Hematopoietic multipotent progenitor cell treated with erythropoietin and hydrocortisone succinate and interleukin-3 and kit ligand, for 15 days (in vitro differentiated cells): Measurements from ENCODE around the gene SLC25A1.

Source experiments
- DNase-seq: peaks from one replicate; pipeline ENCODE4 v3.0.0-alpha.2; 2015; ENCODE audit warnings: low spot score

The SLC25A1 gene

GRCh38 chr22:19178657-19179496 lies at the start of gene SLC25A1:
Gene SLC25A1 (minus strand): TSS chr22:19178736. CDS start chr22:19178673, 63 bp downstream.
- peak; percentile 89 for DNase-seq

GRCh38 chr22:19228179-19228578 lies 49.6 kb upstream of the SLC25A1 start:
- DNase-seq = no peak

DNA sequence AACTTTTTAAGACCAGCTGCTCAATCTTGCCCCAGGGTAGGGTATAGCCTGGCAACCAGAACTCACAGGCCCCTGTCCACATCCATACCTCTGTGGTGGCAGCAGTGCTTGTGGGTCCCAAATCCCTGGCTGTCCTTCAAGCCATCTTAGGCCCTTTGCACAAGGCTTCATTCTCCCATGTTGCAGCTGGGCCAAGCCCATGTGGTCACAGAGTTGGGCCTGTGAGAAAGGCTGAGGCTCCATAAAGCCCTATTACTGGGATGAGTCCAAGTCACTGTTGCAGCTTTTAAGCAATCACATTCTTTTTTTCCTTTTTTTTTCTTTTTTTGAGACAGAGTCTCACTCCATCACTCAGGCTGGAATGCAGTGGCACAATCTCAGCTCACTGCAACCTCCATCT lies 47.9 kb upstream of the SLC25A1 start:
- DNase-seq = no peak

DNA sequence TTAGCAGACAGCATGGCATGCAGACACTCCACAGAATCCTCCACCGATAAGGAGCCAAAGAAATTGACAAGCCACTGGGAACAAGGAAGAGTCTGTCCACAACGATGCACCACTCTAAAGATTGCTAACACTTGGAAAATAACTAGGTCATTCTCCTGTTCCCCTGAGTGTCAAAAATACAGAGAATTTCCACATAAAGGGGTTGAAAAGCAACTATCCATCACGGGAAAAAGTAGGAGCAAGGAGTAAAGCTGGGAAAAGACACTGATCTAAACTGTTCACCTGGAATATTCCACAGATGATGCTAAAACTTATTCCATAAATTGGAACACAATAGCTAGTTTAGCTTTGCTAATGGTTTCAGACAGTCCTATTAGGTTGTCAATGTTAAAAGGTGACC lies 47.0 kb upstream of the SLC25A1 start:
- no peak for DNase-seq

DNA sequence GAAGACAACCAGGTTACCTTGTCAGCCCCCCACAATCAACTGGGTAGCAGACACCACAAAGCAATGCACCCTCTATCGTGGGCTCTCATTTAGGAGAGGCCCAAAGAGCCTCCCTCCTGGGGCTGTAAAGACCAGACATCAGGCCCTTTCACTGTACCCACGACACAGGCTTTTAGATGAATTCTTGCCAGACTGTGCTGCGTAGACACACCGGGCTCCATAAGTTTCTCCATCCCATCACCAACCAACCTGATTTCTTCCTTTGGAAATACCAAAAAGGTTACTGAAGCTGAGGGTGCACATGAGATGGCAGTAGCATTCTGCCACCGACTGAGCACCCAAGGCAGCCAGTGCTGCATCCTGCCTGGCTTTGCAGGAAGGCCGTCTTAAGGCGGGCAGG lies 46.4 kb upstream of the SLC25A1 start:
- DNase-seq = no peak

GRCh38 chr22:19224557-19224956 lies 46.0 kb upstream of the SLC25A1 start:
- no peak for DNase-seq

- DNase-seq = no peak
Observed at GRCh38 chr22:19223617-19224016, 45.1 kb upstream of the SLC25A1 start.

DNA sequence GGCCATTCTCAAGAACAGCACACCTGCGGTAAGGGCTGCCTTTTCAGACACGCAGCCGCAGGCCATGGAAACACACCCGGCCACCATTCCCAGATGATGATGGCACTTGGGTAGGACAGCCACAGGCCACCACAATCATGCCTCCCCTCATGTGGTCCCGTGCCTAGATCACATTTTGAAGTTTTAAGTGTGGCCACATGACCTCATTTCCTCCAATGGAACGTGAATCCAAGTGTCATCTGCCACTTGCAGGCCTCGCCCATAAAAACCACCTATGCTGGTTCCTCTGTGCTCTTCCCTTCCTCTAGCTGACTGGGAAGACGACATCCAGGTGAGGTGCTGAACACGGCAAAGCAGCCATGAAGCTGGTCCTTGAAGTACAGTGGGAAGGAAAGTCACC lies 44.6 kb upstream of the SLC25A1 start:
- DNase-seq = no peak

DNA sequence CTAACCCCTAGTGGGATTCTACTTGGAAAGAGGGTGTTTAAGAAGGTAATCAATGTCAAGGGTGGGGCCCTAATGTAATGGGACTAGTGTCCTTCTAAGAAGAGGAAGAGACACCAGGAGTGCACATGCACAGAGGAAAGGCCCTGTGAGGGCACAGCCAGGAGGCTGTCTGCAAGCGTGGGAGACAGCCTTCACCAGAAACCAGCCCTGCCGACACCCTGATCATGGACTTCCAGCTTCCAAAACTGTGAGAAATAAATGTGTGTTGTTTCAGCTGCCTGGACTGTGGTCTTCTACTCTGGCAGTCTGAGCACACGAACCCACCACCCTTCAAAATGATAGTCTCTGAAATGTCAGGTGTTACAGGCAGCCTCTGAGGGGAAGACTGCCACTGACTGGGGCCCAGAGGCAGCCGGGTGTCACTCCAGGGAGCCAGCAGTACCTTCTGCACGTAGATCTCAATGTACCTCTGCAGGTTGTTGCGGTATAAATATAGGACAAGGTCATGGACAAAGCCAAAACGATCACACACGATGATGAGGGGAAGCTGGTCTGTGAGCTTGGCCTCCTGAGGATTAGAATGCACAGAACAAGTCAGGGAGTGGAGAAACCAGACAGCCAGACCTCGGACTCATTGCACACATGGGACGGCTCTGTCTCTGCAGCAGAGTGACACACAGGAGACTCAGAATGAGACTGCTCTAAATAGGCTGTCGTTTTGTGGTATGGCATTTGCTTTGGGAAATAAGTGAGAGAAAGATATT lies 43.9 kb upstream of the SLC25A1 start:
- no peak for DNase-seq

- no peak for DNase-seq
Observed at GRCh38 chr22:19220867-19221266, 42.3 kb upstream of the SLC25A1 start.

DNA sequence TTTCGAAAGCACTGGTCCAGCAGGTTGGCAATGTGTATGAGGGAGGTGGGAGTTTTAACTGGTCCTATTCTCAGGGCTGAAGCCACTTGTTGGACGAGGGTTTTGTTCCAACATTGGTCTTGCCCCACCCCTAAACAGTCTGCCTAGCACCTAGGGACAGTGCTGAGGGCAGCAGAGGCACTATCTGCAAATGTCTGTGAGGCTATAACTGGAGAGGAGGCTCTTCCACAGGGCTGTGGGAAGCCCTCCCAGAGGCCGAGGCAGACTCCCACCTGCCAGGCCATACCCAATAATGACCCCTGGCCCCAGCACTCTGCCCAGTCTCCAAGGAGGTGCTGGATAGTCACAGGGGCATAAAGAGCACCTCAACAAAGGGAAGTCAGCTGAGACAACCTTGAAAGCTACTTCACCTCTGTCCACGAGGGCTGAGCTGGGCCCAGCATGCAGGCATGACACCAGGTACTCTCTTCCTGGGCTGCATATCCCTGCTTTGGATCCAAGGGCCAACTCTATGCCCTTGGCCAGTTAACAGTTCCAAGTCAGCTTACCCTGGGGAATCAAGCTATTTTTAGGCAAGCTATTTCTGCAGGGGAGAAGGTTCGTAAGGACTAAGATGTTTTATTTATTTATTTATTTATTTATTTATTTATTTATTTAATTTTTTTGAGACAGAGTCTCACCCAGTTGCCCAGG lies 40.2 kb upstream of the SLC25A1 start:
- no peak for DNase-seq

DNA sequence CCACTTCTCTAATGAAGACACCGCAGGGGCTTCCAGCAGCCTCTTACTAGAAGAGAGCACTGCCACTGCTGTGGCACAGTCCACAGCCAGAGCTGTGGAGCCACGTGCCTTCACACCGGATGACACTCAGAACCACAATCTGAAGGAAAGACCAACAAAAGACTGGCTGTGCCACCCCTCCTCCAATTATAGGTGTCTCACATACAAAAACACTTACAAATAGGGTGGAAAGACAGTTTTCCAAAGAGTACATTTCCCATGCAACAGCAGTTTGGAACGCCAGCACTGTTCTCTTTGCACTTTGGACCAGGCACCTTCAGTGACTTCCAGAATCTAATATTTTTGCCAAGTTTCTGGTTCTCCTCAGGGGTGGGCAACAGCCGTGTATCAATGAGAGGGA lies 38.0 kb upstream of the SLC25A1 start:
- no peak for DNase-seq

- no peak for DNase-seq
Observed at GRCh38 chr22:19215360-19215759, 36.8 kb upstream of the SLC25A1 start.

GRCh38 chr22:19214078-19214473 lies 35.5 kb upstream of the SLC25A1 start:
- DNase-seq = no peak

- DNase-seq = no peak
Observed at GRCh38 chr22:19213442-19214077, 35.0 kb upstream of the SLC25A1 start.

- no peak for DNase-seq
Observed at GRCh38 chr22:19213001-19213400, 34.5 kb upstream of the SLC25A1 start.

DNA sequence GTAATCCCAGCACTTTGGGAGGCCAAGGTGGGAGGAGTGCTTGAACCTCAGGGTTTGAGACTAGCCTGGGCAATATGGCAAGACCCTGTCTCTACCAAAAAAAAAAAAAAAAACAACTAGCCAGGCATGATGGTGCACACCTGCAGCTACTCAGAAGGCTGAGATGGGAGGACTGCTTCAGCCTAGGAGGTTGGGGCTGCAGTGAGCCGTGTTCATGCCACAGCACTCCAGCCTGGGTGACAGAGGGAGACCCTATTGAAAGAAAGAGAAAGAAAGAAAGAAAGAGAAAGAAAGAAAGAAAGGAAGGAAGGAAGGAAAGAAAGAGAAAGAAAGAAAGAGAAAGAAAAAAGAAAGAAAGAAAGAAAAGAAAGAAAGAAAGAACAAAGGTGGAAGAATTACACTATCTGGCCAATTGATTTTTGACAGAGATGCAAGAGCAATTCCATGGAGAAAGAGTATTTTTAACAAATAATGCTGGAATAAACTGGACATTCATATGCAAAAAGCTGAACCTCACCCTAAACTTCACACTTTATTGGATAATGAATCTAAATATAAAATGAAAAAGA lies 33.9 kb upstream of the SLC25A1 start:
- no peak for DNase-seq

- no peak for DNase-seq
Observed at GRCh38 chr22:19210188-19210587, 31.7 kb upstream of the SLC25A1 start.

DNA sequence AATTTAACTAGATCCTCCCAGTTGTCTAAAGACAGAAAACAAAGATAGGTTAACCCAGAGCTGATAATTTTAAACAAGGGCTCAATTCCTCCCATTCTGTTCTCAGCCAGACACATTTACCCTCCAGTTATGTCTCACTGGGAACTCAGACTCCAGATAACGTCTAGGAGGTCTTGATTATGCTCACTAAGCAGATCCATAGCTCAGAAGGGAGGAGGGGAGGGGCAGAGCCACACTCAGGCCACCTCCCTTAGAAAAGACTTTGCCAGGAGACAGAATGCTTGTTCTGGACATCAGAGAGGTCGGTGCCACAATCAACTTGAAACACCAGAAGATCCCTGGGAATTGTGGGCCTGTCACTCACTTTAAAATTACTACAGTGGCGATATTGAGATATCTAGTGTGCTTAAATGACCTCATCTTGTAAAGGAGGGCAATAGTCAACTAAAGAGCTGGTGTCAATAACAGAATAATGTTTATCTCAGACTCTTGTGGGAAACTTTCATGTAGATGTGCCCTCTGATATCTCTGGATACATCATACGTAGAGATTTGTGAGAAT lies 29.8 kb upstream of the SLC25A1 start:
- DNase-seq = no peak

DNA sequence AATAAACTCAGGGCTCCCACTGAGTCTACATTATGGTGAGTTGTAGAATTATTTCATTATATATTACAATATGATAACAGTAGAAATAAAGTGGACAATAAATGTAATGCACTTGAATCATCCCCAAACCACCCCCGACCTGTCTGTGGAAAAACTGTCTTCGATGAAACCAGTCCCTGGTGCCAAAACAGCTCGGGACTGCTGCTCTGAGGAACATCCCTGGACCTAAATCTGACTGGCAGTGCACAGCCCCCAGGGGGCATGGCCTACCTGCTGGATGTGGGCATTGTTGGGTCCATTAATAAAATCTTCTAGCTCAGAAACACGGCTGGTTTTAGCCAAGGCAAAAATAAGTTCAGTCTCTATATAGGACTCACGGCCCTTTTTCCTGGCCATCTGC lies 29.3 kb upstream of the SLC25A1 start:
- DNase-seq = no peak

DNA sequence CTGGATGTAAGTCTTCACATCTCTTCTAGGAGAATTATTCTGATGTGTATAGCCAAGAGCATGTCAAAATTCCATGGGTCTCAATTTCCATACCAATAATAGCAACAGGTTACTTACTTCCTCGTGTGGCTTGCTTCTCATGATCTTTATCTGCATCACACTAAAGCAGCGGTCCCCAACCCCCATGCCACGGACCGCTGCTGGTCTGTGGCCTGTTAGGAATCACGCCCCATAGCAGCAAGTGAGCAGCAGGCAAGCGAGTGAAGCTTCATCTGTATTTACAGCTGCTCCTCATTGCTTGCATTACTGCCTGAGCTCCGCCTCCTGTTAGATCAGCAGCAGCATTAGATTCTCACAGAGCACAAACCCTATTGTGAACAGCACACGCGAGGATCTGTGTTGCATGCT lies 28.9 kb upstream of the SLC25A1 start:
- no peak for DNase-seq

DNA sequence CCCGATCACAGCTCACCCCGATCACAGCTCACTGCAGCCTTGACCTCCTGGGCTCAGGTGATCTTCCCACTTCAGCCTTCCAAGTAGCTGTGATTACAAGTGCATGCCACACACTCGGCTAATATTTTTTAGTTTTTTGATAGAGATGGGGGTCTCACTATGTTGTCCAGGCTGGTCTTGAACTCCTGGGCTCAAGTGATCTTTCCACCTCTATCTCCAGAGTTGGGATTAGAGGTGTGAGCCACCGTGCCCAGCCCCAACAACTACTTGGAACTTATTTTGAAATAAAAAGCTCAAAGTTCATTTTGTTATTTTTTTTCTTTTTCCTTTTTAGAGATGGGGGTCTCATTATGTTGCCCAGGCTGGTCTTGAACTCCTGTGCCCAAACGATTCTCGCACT lies 27.8 kb upstream of the SLC25A1 start:
- no peak for DNase-seq
